ENCODE measurements around the gene HSPA8.

DNA sequence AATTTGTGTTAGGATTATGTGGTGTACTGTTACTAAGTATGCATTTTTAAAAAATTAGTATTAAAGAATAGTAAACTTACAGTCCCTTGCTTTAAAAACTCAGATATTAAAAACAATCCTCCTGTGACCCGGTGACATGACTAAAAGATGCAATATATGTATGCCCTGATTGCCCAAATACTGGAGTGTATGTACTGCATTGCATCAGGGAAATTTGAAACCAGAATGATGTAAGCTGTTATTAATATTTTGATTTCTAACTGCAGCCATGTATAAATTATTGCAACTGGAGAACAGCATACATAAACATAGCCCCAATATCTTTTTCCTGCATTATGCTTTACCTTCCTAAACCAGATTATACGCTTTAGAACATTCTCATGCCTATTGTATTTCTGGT lies 3.7 kb upstream of the HSPA8 start:
- TF ChIP-seq, protein P1, sequence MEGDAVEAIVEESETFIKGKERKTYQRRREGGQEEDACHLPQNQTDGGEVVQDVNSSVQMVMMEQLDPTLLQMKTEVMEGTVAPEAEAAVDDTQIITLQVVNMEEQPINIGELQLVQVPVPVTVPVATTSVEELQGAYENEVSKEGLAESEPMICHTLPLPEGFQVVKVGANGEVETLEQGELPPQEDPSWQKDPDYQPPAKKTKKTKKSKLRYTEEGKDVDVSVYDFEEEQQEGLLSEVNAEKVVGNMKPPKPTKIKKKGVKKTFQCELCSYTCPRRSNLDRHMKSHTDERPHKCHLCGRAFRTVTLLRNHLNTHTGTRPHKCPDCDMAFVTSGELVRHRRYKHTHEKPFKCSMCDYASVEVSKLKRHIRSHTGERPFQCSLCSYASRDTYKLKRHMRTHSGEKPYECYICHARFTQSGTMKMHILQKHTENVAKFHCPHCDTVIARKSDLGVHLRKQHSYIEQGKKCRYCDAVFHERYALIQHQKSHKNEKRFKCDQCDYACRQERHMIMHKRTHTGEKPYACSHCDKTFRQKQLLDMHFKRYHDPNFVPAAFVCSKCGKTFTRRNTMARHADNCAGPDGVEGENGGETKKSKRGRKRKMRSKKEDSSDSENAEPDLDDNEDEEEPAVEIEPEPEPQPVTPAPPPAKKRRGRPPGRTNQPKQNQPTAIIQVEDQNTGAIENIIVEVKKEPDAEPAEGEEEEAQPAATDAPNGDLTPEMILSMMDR (IDR thresholded peaks at IDR 0.05) = no peak
- no peak for TF ChIP-seq EZH2 (IDR thresholded peaks at IDR 0.05; ENCODE audit: borderline replicate concordance, insufficient read depth, low read depth, low read length, poor library complexity, severe bottlenecking)
